Hematopoietic multipotent progenitor cell (in vitro differentiated cells): ENCODE results near the gene RAP1GAP. TPM values are rescaled to one million over a fixed set of nuclear protein-coding genes. Genes with fewer than 3 reads are reported as not detected.
"Not testable (repeated sequence)": the region's sequence is repeated elsewhere in the genome, so short reads cannot be mapped to it uniquely, and the experiment has no call there.

ENCODE experiments used
- DNase-seq, 3 donors: peaks; one replicate each; pipeline ENCODE4 v3.0.0-alpha.2; 2011 to 2015; ENCODE audit warnings: low read depth in 2 of 3, low spot score in 2 of 3
- total RNA-seq: library from RNA; depleted of rRNA; stranded (reverse); fragments of >200 nt; gene quantifications from one replicate; pipeline ENCODE4 v1.2.3, GENCODE V29; 2012

The RAP1GAP gene
- total RNA-seq, 1 donor, result 0.27 TPM

DNA sequence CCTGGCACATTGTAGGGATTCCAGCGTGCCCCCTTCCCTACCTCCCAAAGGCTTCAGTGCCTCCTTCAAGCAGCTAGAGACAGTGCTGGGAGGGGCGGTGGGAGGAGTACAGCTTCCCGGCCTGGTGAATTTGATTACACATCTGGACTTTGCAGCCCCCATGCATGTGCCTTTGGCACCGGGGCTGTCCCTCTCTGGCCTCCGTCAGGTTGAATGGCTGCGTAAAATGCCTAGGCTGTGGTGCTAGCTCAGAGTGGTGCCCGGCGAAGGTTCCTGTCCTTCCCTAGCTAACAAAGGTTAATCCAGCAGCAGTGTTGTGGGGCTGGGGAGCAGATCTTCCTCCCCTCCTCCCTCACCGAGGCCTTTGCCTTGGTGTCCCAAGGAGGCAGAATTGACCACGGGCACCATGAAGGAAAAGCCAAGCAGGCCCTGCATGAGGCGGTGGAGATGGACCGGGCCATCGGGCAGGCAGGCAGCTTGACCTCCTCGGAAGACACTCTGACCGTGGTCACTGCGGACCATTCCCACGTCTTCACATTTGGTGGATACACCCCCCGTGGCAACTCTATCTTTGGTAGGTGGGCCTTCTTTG lies 93.7 kb downstream of the RAP1GAP start:
- DNase-seq, result no peak

DNA sequence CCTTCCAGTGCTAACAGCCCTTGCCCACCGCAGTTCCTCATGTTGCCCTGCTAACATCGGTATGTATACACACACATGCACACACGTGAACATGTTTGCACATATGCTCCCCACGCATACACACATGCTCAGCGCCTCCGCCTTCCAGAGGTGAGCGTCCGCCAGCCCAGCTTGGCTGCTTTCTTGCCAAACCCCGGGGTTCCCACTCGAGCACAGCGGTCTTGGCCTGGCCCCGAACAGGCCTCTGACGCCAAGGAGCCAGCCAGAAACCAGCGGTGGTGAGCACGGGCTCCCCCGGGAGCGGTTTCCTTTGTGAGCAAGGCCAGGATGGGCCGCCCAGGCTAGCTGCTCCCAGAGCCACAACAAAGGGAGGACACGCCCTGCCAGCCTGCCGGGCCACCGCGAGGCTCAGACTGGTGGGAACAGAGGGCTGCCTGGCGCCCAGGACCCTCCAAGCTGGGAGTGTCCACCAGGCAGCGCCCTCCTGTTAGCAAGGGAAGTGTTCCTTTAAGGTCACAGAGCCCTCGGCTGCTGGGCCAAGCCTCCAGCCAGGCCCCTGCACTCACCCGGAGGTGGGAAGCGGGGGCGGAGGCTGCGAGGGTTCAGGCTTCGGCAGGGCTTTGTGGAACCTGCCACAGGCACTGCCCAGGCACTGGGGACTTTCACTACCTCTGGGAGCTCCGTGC lies 94.5 kb downstream of the RAP1GAP start:
- DNase-seq, result peak in 1 of 3 donors; percentile 21

DNA sequence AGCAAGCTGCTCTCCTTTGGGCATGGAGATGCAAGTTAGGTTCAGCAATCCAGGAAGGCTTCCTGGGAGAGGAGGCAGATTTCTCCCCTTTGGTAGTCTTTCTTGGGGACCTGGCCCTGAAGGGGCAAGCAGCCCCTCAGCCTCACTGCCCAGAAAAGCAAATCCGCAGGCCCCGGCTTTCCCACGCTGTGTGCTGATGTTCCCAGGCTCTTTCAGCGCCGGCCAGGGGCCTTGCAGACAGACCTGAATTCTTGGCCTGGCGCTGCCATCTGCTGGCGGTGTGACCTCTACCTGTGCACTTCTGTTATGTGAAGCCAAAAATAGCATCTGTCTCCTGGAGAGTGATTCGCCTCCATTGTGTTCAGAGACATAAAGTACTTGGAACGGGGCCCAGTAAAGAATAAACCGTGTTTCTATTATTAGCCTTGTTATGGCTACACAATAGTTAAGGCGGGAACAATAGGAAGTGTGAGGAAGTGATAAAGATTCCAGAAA lies 95.1 kb downstream of the RAP1GAP start:
- peak in 2 of 3 donors; percentile 58 to 78 for DNase-seq

DNA sequence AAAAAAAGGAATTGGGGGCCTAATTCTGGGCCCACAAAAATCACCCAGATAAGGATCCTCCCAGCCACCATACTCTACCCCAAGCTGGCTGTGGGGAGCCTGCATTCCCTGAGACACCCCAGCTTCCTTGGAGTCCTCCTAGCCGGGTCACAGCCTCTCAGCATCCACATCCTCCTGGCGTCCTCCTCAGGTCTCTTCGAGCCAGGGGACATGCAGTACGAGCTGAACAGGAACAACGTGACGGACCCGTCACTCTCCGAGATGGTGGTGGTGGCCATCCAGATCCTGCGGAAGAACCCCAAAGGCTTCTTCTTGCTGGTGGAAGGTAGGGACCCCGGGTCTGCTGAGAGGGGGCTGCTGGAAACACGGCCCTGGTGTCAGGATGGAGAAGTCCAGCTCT lies 95.7 kb downstream of the RAP1GAP start:
- DNase-seq, result no peak

DNA sequence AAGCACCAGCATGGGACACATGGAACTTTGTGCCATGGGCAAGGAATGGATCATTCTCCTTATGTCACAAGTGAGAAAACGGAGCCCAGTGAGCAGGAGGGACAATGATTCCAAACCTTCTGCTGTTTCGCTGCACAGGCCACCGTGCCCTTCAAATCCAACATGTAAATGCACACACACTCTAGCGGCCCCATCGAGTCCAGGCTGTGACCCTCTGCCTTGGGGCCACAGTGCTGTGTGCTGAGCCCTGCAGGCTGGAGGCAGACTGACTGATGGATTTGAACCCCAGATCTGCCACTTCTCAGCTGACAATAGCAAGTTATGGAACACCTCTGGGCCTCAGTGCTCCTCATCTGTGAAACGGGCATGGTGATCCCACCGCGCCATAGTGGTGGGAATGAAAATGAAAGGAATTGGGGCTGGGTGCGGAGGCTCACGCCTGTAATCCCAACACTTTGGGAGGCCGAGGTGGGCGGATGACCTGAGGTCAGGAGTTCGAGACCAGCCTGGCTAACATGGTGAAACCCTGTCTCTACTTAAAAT lies 96.4 kb downstream of the RAP1GAP start:
- DNase-seq, result no peak

DNA sequence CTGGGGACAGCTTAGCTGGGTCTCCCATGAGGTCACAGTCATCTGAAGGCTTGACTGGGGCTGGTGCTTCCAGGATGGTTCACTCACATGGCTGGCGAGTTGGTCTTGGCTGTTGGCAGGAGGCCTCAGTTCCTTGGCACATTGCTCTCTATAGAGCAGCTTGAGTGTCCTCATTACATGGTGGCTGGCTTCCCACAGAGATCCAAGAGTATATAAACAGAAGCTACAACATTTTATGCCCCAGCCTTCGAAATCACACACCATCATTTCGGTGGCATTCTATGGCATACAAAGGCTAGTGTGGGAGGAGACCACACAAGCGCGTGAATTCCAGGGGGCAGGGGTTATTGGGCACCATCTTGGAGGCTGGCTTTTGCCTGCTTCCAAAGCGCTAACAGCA lies 96.9 kb downstream of the RAP1GAP start:
- no peak for DNase-seq

DNA sequence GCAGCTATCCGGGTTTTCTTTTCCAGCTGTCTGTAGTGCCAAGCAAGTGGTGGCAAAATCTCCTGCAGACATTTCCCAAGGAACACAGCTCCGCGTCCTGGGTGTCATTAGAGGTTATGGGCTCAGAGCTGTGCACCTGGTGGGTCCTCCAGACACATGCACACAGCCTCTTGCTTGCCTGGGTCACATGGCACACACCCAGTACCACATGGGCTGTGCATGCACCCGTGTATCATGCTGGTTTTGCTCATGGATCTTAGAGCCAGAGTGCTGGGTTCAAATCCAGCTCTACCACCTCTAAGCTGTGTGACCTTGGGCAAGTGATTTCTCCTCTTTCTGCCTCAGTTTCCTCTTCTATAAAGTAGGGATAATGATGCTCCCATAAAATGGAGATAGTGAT lies 98.3 kb downstream of the RAP1GAP start:
- no peak for DNase-seq

DNA sequence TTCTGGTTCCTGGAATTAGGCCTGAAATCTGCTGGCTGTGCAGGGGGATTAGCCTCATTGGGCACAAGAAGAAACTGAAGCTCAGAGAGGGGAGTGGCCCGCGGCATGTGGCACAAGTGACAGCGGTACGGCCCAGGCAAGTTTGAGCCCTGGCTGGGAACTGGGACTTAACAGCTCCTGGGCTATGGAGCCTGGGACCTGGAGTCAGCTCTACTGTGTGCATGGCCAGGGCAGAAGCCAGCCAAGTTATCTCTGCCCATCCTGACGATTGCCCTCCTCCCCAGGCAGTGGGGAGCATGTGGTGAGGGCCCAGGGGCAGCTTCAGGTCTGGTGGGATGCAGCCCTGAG lies 98.7 kb downstream of the RAP1GAP start:
- no peak for DNase-seq

DNA sequence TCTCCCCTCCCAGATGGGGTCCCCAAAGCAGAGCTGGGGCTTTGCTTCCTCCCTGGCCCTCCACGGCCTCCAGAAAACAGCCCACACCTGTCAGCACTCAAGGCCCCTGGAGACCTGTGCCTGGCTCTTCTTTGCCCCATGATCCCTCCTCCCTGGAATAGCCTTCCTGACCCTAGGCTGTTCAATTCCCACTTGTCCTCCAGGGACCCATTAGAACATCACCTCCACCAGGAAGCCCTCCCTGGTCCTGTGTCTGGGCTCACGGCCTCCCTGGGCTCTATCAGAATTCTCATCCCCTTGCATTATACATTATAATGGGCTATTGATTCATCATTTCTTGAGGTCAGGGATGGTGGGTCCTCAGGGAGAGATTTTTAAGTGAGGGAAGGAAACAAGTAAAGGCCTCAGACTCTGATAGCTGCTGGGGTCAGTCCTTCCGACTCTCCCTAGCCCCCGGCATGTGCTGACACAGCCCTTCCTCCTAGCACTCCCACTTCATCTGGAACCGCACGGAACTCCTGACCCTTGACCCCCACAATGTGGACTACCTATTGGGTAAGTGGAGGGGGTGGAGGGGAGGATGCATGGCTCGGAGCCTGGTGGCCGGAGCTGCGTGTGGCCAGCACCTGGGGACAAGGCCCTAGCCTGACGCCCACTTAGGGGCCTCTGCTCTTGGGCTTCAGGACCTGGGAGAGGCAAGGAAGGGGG lies 99.2 kb downstream of the RAP1GAP start:
- no peak for DNase-seq

DNA sequence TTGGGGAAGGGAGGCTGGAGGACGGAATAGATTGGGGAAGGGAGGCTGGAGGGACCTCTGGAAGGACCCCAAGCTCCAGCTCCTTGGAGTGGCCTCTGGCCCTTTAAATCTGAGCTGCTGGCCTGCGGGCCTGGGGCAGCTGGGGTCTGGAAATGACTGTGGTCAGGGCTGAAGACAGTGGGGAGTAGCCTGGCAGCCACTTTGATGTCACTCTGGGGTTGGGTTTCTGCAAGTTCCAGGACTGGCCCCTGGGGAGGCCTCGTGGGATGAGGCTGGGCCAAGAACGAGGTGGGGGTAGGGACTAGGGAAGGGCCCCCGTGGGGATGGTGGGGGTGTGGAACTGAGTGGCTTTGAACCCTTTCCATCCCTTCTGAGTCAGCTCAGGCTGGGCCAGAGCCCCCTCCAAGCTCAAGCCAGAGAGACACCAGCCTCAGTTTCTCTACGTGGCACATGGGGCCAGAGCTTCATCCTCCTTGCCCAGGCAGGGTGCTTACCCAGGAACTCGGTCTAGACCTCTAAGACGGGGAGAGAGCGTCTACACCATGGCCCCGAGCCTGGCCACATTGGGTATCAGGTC lies 100.3 kb downstream of the RAP1GAP start:
- no peak for DNase-seq

DNA sequence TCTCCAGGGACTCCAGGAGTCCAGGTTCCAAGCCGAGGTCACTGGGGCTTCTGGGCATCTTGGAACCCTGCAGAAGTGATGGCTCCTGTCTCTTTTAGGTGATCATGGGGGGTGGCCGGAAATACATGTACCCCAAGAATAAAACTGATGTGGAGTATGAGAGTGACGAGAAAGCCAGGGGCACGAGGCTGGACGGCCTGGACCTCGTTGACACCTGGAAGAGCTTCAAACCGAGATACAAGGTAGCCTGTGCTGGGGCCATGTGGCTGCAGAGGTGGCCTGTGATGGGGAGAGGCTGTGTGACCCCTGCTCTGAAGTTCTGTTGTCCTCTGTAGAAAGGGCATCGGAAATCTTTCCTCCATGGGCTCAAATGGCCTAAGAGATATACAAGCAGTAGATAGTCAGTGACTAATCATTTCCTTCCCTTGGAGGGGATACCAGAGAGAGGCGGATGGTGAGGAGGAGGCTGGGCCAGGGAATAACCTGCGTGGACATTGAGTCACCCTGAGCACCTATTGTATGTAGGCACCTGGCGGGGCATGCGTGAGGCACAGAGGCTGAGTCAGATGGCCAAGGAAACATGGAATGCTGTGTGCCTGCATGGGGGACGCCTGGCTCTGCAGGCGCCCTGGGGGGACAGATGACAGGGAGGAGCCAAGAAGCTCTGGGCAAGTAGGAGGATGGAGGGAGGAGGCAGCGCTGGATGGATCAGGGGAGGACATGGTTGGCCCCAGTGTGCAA lies 101.0 kb downstream of the RAP1GAP start:
- no peak for DNase-seq

DNA sequence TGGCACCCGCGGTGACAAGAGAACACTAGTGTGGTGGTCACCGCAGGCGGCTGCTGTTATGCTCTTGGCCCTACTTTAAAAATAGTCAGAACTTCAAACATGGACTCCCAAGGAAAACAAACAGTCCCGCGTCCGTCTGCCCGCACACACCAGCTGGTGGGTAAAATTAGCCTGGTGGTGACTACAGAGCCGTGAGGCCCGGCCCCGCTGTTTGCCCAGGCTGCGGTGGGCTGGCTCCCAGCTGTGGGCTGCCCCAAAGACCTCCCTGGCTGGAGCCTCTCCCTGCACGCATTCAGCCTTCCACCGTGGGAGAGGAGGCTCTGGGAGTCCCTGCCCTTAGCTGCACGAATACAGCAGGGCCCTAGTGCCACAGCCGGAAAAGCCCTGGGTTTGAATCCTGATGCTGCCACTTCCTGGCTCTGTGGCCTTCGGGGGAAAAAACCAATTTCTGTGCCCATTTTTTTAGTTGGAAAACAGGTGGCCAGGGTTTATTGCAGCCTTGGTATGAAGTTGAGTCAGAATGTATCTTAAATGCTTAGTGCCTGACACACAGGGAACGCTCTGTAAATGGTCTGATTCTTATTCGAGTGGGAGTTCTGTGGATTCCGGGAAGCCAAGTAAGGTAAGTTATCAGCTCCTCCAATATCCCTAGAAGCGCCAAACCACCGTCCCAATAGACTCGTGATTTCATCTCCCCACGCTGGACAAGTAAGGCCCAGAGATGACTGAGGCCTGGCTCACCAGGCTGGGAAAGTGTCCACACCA lies 101.7 kb downstream of the RAP1GAP start:
- DNase-seq, result no peak

DNA sequence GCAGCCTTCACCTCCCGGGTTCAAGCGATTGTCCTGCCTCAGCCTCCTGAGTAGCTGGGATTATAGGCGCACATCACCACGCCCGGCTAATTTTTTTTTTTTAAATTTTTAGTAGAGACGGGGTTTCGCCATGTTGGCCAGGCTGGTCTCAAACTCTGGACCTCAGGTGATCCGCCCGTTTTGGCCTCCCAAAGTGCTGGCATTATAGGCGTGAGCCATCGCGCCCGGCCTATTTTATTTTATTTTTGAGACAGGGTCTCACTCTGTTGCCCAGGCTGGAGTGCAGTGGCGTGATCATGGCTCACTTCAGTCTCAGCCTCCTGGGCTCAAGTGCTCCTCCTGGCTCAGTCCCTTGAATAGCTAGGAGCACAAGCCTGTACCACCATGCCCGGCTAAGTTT lies 102.8 kb downstream of the RAP1GAP start:
- not testable (repeated sequence) for DNase-seq

DNA sequence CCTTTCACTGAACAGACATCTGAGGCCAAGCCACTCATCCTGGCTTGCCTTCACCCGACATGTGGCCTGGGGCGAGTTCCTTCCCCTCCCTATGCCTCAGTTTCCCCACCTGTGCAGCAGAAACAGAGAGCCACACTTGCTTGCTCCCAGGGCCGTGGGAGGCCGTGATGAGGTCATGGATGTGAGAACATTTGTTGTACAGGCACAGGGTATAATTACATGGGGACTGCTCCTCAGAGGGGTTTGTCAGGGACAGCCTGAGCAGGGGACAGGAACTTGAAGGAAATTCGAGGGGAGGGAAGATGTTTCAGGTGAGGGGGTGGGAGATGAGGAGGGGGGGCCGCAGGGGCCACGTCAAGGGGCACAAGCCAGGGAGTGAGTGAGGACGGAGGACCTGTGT lies 103.9 kb downstream of the RAP1GAP start:
- DNase-seq, result no peak

DNA sequence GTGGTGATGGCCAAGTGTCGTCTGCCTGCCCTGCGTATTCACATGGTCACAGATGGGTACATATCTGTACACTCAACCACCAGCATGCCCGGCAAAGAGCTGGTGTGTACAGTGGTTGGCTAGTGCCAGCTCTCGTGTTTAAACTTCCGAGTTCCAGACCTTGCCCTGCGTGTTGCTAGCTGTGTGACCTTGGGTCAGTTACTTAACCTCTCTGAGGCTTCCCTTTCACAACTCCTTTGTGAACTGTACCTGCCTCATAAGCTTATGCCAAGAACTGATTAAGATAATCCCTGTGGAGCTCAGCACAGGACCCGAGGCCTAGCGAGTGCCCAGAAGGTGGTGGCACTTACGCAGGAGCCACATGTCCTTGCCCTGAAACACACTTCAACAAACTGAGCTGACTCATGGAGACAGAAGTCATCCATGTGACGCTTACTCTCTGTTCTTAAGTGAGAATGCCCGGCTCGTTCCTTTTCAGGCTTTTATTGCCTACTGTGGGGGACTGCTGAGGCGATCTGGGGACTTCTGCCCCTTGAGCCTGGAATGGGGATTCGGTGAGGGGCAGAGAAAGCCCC lies 104.5 kb downstream of the RAP1GAP start:
- no peak for DNase-seq

DNA sequence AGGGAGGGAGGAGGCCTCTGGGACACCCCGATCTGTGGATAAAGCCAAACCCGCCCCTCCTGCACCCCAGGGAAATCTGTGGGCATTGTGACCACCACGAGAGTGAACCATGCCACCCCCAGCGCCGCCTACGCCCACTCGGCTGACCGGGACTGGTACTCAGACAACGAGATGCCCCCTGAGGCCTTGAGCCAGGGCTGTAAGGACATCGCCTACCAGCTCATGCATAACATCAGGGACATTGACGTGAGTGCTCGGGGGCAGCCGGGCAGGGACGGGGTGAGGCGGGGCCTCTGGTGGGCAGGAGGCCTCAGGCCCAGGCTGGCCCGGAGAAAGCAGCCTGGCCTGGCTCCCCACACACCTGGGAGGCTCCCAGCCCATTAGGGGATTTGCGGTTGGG lies 105.2 kb downstream of the RAP1GAP start:
- DNase-seq, result no peak

DNA sequence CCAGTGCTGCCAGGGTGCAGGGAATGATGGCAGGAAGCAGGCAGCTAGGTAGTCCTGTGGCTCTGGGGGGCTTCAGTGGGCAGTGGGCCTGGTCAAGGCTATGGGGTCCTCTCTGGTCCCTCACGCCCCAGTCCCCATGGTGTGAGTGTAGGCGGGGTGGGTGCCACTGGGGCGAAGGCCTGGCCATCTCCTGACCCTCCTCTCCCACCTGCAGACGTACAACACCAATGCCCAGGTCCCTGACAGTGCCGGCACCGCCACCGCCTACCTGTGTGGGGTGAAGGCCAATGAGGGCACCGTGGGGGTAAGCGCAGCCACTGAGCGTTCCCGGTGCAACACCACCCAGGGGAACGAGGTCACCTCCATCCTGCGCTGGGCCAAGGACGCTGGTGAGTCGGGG lies 106.3 kb downstream of the RAP1GAP start:
- DNase-seq, result no peak

DNA sequence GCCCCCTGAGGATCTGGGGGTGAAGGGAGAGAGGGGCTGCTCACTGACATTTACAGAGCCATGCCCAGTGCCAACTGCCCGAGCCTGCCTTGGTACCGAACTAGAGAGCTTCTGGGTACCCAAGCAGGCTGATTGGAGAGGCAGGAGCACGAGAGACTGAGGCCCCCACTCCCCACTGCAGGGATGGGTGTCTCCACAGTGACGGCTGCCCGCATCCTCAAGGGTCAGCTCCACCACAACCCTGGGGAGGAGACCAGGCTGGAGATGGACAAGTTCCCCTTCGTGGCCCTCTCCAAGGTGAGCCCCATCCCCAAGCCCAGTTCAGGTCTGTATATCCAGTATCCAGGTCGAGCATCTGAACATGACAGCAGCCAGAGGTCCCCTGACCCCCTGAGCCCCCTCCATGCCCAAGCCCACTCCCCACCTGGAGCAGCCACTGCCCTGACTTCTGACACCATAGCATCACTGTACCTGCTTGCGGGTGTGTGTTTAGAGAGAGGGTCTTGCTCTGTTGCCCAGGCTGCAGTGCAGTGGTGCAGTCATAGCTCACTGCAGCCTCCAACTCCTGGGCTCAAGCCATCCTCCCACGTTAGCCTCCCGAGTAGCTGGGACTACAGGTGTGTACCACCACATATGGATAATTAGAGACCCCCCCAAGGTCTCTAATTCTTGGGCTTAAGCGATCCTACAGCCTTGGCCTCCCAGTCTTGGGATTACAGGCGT lies 108.1 kb downstream of the RAP1GAP start:
- no peak for DNase-seq
